Fibroblast of pulmonary artery (primary cell): ENCODE measurements around the gene TMCC2.
A peak's percentile ranks its signal among the peaks of the same experiment; 100 is the strongest.

Source experiments
- DNase-seq: peaks from one replicate; pipeline ENCODE4 v3.0.0-alpha.2; 2010; ENCODE audit warnings: low read depth
- H3K4me3 ChIP-seq: replicated peaks from 2 replicates; pipeline ENCODE4 v1.5.1; 2011; ENCODE audit warnings: low read depth, mild to moderate bottlenecking, control low read depth, low read length, moderate library complexity
- TF ChIP-seq, protein P1 (sequence below): IDR thresholded peaks from 2 replicates; pipeline ENCODE4 v1.5.1; 2011; ENCODE audit warnings: mild to moderate bottlenecking, control low read depth, low read length, inconsistent platforms; ENCODE audit errors: missing control alignments

The TMCC2 gene

DNA sequence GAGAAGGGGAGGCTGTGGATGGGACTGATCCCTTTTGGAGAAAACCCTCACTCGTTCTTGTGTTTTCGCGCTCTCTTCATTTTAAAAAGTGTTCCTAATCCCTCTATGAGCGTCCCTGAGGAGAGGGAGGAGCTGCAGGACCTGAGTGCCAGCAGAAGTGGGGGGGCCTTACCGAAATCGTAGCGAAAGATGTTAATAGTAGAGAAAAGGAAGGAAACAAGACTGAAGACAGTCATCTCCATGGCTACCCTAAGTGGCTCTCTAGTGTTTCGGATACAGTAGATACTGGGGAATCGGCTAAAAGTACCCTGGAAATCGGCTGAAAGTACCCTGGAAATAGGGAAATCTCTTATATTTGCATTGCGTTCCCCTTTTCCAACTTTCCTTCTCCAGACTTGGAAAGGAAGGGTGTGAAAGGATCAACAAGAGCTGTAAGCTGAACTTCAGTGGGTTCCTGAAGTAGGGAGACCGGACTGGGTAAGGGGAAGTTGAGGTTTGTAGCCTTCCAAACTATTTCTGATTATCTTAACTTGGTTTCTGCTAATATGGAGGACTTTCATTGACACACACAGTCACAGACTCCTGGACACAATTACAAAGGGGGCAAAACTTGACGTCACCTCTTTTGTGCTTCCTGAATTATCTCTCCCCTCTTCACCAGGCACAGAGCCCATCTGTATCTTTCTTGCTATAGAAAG is 15.8 kb upstream of the TMCC2 start:
- TF ChIP-seq, protein P1, sequence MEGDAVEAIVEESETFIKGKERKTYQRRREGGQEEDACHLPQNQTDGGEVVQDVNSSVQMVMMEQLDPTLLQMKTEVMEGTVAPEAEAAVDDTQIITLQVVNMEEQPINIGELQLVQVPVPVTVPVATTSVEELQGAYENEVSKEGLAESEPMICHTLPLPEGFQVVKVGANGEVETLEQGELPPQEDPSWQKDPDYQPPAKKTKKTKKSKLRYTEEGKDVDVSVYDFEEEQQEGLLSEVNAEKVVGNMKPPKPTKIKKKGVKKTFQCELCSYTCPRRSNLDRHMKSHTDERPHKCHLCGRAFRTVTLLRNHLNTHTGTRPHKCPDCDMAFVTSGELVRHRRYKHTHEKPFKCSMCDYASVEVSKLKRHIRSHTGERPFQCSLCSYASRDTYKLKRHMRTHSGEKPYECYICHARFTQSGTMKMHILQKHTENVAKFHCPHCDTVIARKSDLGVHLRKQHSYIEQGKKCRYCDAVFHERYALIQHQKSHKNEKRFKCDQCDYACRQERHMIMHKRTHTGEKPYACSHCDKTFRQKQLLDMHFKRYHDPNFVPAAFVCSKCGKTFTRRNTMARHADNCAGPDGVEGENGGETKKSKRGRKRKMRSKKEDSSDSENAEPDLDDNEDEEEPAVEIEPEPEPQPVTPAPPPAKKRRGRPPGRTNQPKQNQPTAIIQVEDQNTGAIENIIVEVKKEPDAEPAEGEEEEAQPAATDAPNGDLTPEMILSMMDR = no peak
- DNase-seq = no peak
- peak overlapping the region; percentile 89 for H3K4me3 ChIP-seq

DNA sequence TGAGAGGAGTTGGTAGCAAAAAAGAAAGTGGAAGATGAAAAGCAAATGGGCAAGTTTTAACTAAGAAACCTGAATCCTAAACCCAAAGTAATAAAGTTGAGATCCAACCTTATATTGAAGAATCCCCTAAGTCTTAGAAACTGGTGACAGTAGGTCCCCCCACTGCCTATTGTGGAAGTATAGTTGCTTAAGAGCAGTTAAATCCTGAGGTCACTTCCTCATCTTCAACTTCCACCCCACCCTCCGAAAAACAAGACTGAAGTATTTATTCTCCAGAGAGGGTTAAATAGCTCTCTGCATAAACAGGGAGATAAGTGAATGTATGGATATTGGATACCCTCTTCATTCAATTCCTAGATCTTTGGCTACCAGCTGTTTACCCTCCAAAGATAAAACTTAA is 13.0 kb upstream of the TMCC2 start:
- no peak for DNase-seq
- H3K4me3 ChIP-seq = no peak overlapping the region
- TF ChIP-seq, protein P1 = no peak

DNA sequence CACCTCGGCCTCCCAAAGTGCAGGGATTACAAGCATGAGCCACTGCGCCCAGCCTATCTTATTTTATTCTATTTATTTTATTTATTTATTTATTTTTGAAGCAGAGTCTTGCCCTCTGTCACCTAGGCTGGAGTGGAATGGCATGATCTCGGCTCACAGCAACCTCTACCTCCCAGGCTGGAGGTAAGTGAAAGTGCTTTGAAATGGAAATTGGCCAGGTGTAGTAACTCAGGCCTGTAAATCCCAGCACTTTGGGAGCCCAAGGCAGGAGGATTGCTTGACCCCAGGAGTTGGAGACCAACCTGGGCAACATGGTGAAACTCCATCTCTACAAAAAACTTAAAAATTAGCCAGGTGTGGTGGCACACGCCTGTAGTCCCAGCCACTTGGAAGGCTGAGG is 11.2 kb upstream of the TMCC2 start:
- DNase-seq = no peak

DNA sequence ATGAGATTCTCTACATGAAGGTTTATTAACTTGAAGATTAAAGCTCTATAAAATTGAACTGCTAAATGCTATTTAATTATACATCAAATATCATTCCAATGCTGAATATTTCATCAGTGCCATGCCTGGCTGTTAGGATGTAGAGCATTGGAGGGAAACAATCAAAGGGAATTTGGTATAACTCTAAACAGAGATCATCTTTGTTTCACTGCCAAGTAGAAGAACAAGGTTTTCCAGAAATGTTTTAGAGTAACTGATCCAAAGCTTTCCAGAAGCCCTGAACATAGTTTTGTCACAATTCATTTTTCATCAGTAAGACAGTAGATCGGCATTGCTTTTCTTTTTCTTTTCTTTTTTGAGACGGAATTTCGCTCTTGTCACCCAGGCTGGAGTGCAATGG is 10.3 kb upstream of the TMCC2 start:
- no peak for DNase-seq
- TF ChIP-seq, protein P1 = no peak
- H3K4me3 ChIP-seq = no peak overlapping the region

More for the DNA sequence above, 11.2 kb upstream of the TMCC2 start:
- TF ChIP-seq, protein P1 = no peak
- no peak overlapping the region for H3K4me3 ChIP-seq

DNA sequence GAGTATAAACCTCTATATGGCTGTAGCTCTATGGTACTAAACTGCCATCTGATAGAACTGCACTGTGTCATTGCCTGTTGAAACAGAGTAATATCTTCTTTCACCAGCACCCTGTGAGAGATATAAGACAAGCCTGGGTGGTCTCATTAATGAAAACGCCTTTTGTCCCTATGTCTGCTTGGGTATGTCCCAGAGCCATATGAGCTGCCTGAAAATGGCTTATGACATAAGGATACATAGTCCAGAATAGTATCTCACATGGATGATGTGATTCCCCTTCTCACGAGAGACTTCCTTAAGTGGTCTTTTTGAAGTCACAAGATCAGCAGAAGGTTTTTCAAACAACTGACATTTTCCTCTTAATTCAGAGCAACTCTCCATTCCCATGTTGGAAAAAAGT is 7.3 kb upstream of the TMCC2 start:
- no peak overlapping the region for H3K4me3 ChIP-seq
- TF ChIP-seq, protein P1 = no peak
- DNase-seq = no peak

DNA sequence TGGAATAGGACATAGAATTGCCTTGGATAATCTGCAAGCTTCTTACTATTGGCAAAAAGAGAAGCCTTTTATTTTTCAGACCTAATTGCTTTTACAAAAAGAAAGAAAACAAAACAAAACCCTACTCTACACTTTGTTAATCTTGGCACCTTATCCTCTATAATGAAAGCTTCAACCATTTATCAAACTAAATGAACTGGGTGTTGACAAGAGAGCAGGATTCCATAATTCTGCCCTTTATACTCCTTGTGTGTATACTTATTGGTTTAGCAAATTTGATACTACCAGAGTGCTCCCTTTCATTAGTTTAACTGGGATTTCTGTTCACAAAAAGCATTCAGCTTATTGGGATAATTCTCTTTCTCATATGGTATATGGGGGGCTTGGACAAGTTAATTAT is 3.0 kb upstream of the TMCC2 start:
- no peak for DNase-seq
- TF ChIP-seq, protein P1 = no peak
- no peak overlapping the region for H3K4me3 ChIP-seq

DNA sequence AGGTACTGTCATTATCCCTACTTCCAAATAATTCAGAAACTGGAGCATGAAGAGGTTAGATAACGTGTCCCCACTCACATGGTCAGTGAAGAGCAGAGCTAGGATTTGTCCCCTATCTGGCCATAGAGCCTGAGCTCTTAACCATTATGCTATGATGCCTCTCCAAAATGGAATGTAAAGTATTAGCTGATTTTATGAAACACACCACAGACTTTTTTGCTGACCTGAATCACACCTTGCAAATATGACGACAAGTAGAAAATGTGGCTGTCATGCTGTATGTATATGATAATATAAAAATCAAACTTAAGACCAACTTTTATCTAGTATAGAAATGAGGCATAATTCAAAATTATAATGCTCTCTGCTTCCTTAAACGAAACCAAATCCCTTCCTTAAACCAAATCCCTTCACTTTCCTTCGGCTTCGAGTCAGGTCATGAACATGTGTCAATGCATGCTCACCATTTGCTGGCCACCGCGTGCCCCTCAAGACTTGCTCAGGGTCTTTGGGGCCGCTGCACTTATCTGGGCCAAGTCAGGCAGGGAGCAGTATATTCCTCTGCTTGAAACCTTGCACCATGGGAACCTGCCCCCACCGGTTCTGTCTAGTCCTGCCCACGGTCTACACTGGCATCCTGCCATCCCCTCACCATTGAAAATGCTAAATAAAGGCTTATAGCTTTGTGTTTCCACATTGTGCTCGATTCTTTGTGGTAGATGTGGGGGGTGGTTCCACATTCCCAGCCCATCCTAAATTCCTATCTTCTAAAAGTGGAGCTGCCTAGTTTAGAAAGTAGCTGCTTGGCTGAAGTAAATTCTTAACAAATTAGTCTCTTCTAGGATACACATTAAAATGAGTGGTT is 1.6 kb upstream of the TMCC2 start:
- TF ChIP-seq, protein P1 = no peak
- no peak overlapping the region for H3K4me3 ChIP-seq
- DNase-seq = no peak
